KMS-11 (cell line): Measurements from ENCODE around the gene FBLN1.

Experiments
- H2AFZ ChIP-seq: fragments of 200-600 bp; sonication (generic); 2 replicates; pipeline ENCODE4 v1.6.1; 2016; ENCODE audit warnings: antibody characterized with exemption, mixed run types, low read depth
- H3K27ac ChIP-seq: fragments of 200-600 bp; sonication (generic); 2 replicates; pipeline ENCODE4 v1.6.1; 2016; ENCODE audit warnings: mild to moderate bottlenecking, mixed run types
- H3K27me3 ChIP-seq: fragments of 200-600 bp; sonication (generic); 2 replicates; pipeline ENCODE4 v1.6.1; 2017; ENCODE audit warnings: mild to moderate bottlenecking, low read depth, mixed run types, moderate library complexity; ENCODE audit not compliant: insufficient read depth
- H3K36me3 ChIP-seq: fragments of 200-600 bp; sonication (generic); 2 replicates; pipeline ENCODE4 v1.6.1; 2017; ENCODE audit warnings: mild to moderate bottlenecking, mixed run types; ENCODE audit not compliant: insufficient read depth
- H3K4me1 ChIP-seq: fragments of 200-600 bp; sonication (generic); 2 replicates; pipeline ENCODE4 v1.6.1; 2016; ENCODE audit warnings: mild to moderate bottlenecking, low read depth, mixed run types; ENCODE audit not compliant: poor library complexity, severe bottlenecking
- H3K4me2 ChIP-seq: fragments of 200-600 bp; sonication (generic); 2 replicates; pipeline ENCODE4 v1.7.0; 2016; ENCODE audit warnings: mild to moderate bottlenecking, mixed run types
- H3K4me3 ChIP-seq: fragments of 200-600 bp; sonication (generic); IDR thresholded peaks from 2 replicates; pipeline ENCODE4 v1.6.1; 2017; ENCODE audit warnings: low read depth, low read length, mixed read lengths; ENCODE audit not compliant: insufficient read depth
- H3K79me2 ChIP-seq: fragments of 200-600 bp; sonication (generic); 2 replicates; pipeline ENCODE4 v1.6.1; 2016; ENCODE audit warnings: low read depth, mixed run types; ENCODE audit not compliant: insufficient read depth
- H3K9ac ChIP-seq: fragments of 200-600 bp; sonication (generic); 2 replicates; pipeline ENCODE4 v1.6.1; 2016; ENCODE audit warnings: mild to moderate bottlenecking, mixed run types
- H4K20me1 ChIP-seq: fragments of 200-600 bp; sonication (generic); 2 replicates; pipeline ENCODE4 v1.6.1; 2016; ENCODE audit warnings: mild to moderate bottlenecking, mixed run types; ENCODE audit not compliant: insufficient read depth
- TF ChIP-seq, protein P1 (sequence below): fragments of 200-600 bp; sonication (generic); conservative IDR thresholded peaks from 2 replicates; pipeline ENCODE4 v1.6.1; 2017; ENCODE audit warnings: low read depth, mild to moderate bottlenecking, antibody characterized with exemption, low read length, moderate library complexity, mixed read lengths

FBLN1 gene

DNA sequence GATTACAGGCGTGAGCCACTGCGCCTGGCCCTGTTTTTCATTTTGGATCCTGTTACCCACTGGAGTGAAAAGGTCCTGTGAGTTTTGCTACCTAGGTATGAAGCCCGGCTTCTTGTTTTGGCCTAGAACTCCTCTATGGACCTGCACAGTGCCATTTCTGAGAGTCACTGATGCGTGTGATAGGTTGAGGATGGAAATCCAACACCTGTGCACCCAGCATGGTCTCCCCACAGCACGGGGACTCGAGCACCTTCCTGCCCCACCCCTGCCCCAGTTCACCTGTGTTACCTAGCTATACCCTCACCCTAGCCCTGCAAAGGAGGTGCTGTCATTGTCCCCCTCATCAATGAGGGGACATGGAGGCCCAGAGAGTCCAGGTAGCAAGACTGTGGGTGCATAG is 5.1 kb downstream of the FBLN1 start:
- Histone ChIP-seq H3K4me1 (no peaks in the 10 kb centered on the region), H4K20me1 (no peaks in the 10 kb centered on the region), H2AFZ (no peak overlapping the region), H3K9ac (no peak overlapping the region), H3K4me2 (no peak overlapping the region), H3K27ac (no peak overlapping the region), H3K4me3 (no peak overlapping the region), H3K79me2 (no peaks in the 10 kb centered on the region), H3K27me3 (peaks cover 48% of the 10 kb centered on the region), H3K36me3 (no peaks in the 10 kb centered on the region)
- TF ChIP-seq, protein P1, sequence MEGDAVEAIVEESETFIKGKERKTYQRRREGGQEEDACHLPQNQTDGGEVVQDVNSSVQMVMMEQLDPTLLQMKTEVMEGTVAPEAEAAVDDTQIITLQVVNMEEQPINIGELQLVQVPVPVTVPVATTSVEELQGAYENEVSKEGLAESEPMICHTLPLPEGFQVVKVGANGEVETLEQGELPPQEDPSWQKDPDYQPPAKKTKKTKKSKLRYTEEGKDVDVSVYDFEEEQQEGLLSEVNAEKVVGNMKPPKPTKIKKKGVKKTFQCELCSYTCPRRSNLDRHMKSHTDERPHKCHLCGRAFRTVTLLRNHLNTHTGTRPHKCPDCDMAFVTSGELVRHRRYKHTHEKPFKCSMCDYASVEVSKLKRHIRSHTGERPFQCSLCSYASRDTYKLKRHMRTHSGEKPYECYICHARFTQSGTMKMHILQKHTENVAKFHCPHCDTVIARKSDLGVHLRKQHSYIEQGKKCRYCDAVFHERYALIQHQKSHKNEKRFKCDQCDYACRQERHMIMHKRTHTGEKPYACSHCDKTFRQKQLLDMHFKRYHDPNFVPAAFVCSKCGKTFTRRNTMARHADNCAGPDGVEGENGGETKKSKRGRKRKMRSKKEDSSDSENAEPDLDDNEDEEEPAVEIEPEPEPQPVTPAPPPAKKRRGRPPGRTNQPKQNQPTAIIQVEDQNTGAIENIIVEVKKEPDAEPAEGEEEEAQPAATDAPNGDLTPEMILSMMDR, result no peak

DNA sequence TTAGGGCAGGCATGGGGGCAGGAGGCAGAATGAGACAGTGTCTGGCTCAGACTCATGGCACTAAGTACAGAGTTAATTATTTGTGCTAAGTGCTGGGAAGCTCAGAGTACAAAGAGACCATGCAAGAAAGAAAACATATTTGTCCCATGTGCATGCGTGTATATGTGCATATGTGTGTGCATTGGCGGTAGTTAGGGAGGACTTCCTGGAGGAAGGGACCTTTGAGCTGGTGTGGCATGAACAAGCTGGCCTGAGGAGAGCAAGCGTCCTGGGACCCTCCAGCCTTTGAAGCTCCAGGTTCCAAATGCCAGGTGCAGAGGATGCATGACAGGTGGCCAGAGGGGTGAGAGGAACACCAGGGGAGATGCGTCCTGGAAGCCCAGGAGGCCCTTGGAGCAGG is 6.1 kb downstream of the FBLN1 start:
- Histone ChIP-seq H3K4me3 (no peak overlapping the region), H4K20me1 (no peaks in the 10 kb centered on the region), H3K27me3 (peaks cover 57% of the 10 kb centered on the region), H3K4me1 (no peaks in the 10 kb centered on the region), H3K79me2 (no peaks in the 10 kb centered on the region), H3K36me3 (no peaks in the 10 kb centered on the region), H3K4me2 (no peak overlapping the region), H2AFZ (no peak overlapping the region), H3K9ac (no peak overlapping the region), H3K27ac (no peak overlapping the region)
- TF ChIP-seq, protein P1, result no peak

DNA sequence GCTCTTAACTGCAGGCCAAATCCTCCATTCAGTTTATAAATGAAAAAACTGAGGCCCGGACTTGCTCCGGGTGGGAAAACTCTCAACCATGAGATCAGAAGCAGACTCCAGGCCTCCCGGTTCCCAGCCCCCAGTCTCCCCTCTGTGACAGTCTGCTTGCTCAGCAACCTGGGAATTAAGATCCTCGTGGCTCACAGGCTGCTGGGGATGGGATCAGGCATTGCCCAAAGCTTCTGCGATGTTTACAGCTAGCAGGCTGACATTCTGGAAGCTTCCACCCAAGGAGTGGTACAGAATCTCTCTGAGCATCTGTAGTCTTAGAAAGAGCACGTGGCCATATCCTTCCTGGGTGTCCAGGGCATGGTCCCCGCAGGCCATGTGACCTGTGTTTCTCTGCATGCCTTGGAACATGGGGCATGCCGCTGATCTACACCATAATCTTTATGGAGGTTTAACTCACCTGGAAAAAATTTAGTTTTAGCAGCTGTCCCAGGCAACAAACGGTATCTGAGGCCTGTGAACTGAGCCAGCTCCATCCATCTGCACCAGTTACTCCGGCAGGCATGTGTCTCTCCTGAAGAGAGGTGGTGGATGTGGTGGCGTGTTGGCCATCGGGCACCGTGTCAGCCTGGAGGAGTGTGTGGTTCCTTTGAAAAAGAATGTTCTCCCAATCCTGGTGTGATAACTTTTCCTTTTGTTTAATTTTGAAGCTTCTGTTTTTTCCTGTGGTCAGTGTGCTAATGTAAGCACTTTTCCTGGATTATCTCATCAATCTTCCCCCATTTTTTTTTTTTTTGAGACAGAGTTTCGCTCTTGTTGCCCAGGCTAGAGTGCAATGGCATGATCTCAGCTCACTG is 7.9 kb downstream of the FBLN1 start:
- Histone ChIP-seq H3K4me2 (no peak overlapping the region), H3K36me3 (no peaks in the 10 kb centered on the region), H3K27me3 (peaks cover 58% of the 10 kb centered on the region), H3K4me1 (no peaks in the 10 kb centered on the region), H3K27ac (no peak overlapping the region), H3K4me3 (no peak overlapping the region), H2AFZ (no peak overlapping the region), H3K79me2 (no peaks in the 10 kb centered on the region), H4K20me1 (no peaks in the 10 kb centered on the region), H3K9ac (no peak overlapping the region)
- TF ChIP-seq, protein P1, result no peak

GRCh38 chr22:45511847-45512261 is 9.2 kb downstream of the FBLN1 start:
- H3K36me3 ChIP-seq, result no peaks in the 10 kb centered on the region
- H3K4me2 ChIP-seq, result no peak overlapping the region
- H3K4me3 ChIP-seq, result no peak overlapping the region
- no peaks in the 10 kb centered on the region for H4K20me1 ChIP-seq
- H3K27me3 ChIP-seq, result peaks cover 55% of the 10 kb centered on the region
- H3K9ac ChIP-seq, result no peak overlapping the region
- TF ChIP-seq, protein P1, result no peak
- H3K27ac ChIP-seq, result no peak overlapping the region
- H3K4me1 ChIP-seq, result no peaks in the 10 kb centered on the region
- H3K79me2 ChIP-seq, result no peaks in the 10 kb centered on the region
- H2AFZ ChIP-seq, result no peak overlapping the region
